ENCODE measurements around the gene PUS10. TPM values are rescaled to one million over a fixed set of nuclear protein-coding genes. Genes with fewer than 3 reads are reported as not detected.

Gene PUS10
- total and polyA plus RNA-seq, 2 donors from 2014 or later = 3.0 to 5.7 TPM

DNA sequence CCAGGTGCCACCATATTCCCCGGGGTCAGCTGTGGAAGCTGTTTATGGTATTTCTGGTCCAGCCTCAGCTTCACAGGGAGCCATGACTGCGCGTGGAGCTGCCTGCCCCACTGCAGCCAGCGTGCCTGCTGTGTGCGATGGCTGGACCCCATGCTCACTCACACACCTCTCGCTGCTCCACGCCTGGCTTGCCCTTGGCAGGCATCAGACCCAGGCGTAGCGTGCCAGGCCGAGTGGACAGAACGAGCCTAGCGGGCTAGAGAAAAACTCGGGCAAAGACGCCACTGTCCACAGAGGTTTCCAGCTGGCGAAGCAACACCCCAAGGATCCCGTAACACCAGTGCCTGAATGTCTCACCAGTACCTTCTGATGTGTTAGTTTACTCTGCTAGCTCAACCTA lies 43.4 kb downstream of the PUS10 start:
- Histone ChIP-seq H3K4me3 (ENCODE audit: low read length in 3 of 3) (no peak overlapping the region), H3K36me3 (ENCODE audit: control insufficient read depth in 2 of 3, insufficient read depth in 3 of 3, low read length in 3 of 3) (no peaks in the 10 kb centered on the region), H3K27me3 (ENCODE audit: control insufficient read depth, insufficient read depth, low read length) (no peaks in the 10 kb centered on the region), H3K9me3 (ENCODE audit: control insufficient read depth in 2 of 3, insufficient read depth in 1 of 3, low read length in 3 of 3) (no peaks in the 10 kb centered on the region), H3K27ac (ENCODE audit: low read depth in 2 of 2, low read length in 2 of 2) (no peak overlapping the region), H3K9ac (ENCODE audit: low read length in 3 of 3) (no peak overlapping the region), H3K4me1 (ENCODE audit: control insufficient read depth in 2 of 3, insufficient read depth in 2 of 3, low read depth in 1 of 3, low read length in 3 of 3) (no peaks in the 10 kb centered on the region)
- no peak for FAIRE-seq
- no peak for DNase-seq
- intact Hi-C loops (cut with DNase I) = no loop called here
- no peak for TF ChIP-seq CTCF (IDR thresholded peaks at IDR 0.05; ENCODE audit: borderline replicate concordance, extremely low read depth, insufficient read depth)

DNA sequence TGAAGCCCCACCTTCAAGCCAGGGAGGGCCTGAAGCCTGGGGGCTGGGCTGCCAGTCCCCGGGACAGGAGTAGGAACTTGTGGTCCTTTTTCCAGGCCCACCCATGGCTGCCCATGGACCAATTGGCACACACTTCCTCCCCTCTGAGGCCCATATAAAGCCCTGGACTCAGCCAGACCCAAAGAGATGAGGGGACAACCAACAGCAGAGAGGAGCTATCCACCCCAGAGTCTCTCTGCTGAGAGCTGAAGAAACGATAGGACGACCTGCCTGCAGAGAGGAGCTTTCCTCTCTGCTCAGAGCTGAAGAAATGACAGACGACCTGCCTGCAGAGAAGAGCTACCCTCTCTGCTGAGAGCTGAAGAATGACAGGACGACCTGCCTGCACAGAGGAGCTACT lies 44.4 kb downstream of the PUS10 start:
- no peak for DNase-seq
- Histone ChIP-seq H3K4me3 (ENCODE audit: low read length in 3 of 3) (no peak overlapping the region), H3K36me3 (ENCODE audit: control insufficient read depth in 2 of 3, insufficient read depth in 3 of 3, low read length in 3 of 3) (no peaks in the 10 kb centered on the region), H3K27ac (ENCODE audit: low read depth in 2 of 2, low read length in 2 of 2) (no peak overlapping the region), H3K27me3 (ENCODE audit: control insufficient read depth, insufficient read depth, low read length) (no peaks in the 10 kb centered on the region), H3K4me1 (ENCODE audit: control insufficient read depth in 2 of 3, insufficient read depth in 2 of 3, low read depth in 1 of 3, low read length in 3 of 3) (no peaks in the 10 kb centered on the region), H3K9me3 (ENCODE audit: control insufficient read depth in 2 of 3, insufficient read depth in 1 of 3, low read length in 3 of 3) (no peaks in the 10 kb centered on the region), H3K9ac (ENCODE audit: low read length in 3 of 3) (no peak overlapping the region)
- TF ChIP-seq CTCF (IDR thresholded peaks at IDR 0.05; ENCODE audit: borderline replicate concordance, extremely low read depth, insufficient read depth) = no peak
- no peak for FAIRE-seq
- intact Hi-C loops (cut with DNase I) = no loop called here

- no peak overlapping the region for H3K9ac ChIP-seq (ENCODE audit: low read length in 3 of 3)
- no peak for FAIRE-seq
- H3K27me3 ChIP-seq (ENCODE audit: control insufficient read depth, insufficient read depth, low read length) = no peaks in the 10 kb centered on the region
- no peaks in the 10 kb centered on the region for H3K4me1 ChIP-seq (ENCODE audit: control insufficient read depth in 2 of 3, insufficient read depth in 2 of 3, low read depth in 1 of 3, low read length in 3 of 3)
- H3K4me3 ChIP-seq (ENCODE audit: low read length in 3 of 3) = no peak overlapping the region
- no peaks in the 10 kb centered on the region for H3K9me3 ChIP-seq (ENCODE audit: control insufficient read depth in 2 of 3, insufficient read depth in 1 of 3, low read length in 3 of 3)
- no peak overlapping the region for H3K27ac ChIP-seq (ENCODE audit: low read depth in 2 of 2, low read length in 2 of 2)
- TF ChIP-seq CTCF (IDR thresholded peaks at IDR 0.05; ENCODE audit: borderline replicate concordance, extremely low read depth, insufficient read depth) = no peak
- DNase-seq = no peak
- H3K36me3 ChIP-seq (ENCODE audit: control insufficient read depth in 2 of 3, insufficient read depth in 3 of 3, low read length in 3 of 3) = no peaks in the 10 kb centered on the region
- intact Hi-C loops (cut with DNase I) = no loop called here
Measured at GRCh38 chr2:60972889-60973656, 45.0 kb downstream of the PUS10 start.

Data from kidney (tissue), 14 donors.